Measurements from ENCODE around the gene PHF23.

The PHF23 gene

GRCh38 chr17:7219812-7220592 is 19.3 kb downstream of the PHF23 start, which contains the start of the genes ACADVL and DLG4:
ACADVL (plus strand) TSS chr17:7219938; CDS start chr17:7219985, 47 bp downstream.
DLG4 (minus strand) TSS chr17:7219836.
- DNase-seq (ENCODE audit: low read depth in 3 of 3) = peak; percentile 52 to 86 (median 62)

DNA sequence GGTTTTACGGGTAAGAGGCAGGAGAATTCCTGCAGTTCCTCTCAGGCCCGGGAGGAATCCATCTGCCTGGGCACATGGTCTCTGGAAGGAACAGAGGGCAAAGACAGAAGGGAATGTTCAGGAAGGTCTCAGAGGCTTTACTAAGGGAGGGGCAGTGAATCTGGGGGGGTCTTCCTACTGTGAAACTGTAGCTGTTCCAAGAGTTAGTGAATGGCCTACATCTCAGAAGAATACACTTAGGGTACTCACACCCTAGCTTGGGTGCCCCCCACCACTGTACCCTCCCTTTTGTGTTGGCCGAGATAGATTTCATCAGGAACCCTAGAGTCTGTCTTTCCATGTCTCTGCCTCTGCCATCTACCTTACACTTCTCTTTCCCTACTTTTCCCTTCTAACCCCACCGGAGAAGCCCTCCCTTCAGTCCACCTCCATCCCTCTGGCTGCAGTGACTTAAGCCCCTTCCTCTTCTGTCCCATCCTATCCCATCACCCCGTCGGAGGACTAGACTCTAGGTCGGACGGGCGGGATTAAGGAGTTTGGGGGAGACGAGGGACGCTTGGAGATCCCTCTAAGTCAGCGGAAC is 19.9 kb downstream of the PHF23 start:
- no peak for DNase-seq (ENCODE audit: low read depth in 3 of 3)

GRCh38 chr17:7218758-7219157 is 20.5 kb downstream of the PHF23 start:
- DNase-seq (ENCODE audit: low read depth in 3 of 3) = no peak

DNA sequence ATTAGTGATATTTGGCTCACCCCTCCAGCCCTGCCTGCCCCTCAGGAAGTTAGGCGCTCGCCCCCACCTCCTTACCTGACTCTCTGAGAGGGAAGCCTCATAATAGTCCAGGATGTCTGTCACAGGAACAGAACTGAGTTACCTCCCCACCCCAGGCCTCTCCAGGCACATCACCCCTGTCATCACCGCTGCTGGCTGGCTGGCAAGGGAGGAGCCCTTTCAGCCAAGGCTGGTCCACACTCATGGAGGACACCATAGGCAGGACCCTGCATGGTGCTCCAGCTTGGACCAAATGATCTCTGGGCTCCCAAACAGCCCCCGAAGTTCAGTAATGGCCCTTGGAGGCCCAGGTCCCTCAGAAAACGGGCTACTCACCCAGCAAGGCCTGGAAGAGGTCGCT is 21.1 kb downstream of the PHF23 start:
- DNase-seq (ENCODE audit: low read depth in 3 of 3) = no peak

DNA sequence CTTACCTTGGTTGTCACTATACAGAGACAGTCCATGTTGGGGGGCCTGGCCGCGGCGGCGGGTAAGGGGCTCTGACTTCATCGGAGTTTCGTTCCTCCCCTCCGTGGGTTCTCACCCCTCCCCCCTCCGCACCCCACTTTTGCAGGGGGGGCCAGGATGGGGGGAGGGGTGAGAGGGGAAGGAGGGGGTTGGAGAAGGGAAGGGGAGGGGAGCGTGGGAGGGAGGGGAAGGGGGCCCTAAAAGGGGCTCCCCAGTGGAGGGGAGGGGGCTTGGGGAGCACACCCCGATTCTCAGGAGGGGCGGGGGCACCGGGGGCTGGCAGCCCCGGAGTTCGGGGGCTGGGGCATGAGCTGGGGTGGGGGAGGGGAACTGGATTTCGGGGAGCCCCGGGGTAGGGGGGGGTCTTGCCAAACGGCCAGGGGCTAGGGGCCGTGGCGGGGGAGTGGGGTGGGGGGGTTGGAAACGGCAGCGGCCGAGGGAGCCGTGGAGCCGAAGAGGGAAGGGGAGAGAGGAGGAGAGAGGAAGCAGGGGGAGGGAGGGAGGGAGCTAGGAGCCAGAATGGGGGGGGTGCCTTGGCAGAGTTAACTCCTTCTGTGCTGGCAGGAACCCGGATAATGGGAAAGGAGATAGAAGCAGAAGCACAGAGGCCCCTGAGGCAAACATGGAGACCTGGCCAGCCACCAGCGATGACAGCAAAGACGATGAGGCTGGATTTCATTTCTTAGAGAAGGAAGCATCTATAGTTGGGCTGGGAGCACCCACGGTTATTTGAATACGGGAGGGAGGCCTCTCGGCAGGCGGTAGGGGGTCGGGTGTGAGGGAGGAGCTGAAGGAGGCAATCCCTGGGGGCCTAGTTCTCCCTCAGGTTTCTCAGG is 21.9 kb downstream of the PHF23 start:
- DNase-seq (ENCODE audit: low read depth in 3 of 3) = no peak

GRCh38 chr17:7216242-7217112 is 22.8 kb downstream of the PHF23 start:
- no peak for DNase-seq (ENCODE audit: low read depth in 3 of 3)

GRCh38 chr17:7215652-7216180 is 23.5 kb downstream of the PHF23 start:
- DNase-seq (ENCODE audit: low read depth in 3 of 3) = no peak

- DNase-seq (ENCODE audit: low read depth in 3 of 3) = no peak
These were observed 24.1 kb downstream of the PHF23 start for GRCh38 chr17:7215136-7215638.

DNA sequence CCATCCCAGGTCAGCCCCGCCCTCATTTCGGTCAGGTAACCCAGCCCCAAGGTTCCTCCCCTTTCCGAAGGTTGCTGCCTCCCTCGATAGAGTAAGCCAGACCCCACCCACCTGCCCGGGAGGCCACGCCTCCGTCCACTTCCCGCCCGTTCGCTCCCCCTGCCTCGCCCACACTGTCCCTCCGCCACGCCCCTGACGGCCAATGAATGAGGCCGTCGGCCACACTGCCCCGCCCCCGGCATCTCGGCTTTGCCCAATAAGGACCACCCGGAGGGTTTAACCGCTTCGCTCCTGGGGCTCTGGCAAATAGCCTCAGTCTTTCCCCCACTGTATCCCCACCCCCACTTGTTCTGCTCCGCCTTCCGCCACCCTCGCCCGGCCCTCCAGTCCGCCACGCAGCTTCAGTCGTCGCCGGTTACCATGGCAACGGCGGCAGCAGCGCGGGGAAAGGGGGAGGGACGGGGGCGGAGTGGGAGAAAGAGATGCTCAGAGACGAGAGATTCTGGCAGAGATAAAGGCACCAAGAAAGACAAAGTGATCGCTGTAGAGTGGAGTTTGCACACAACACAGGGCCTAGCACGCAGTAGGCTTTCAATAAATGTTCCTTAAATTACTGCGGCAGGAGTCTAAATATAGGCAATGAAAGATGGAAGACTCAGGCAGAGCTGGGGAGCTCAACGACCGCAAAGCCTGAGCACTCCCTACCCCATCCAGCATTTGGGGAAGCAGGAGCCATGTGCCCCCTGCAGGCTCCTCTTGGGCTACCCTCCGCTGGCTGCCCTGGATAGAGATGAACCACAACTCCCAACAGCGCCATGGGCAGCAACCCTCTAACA is 24.7 kb downstream of the PHF23 start:
- DNase-seq (ENCODE audit: low read depth in 3 of 3) = peak; percentile 98 to 100 (median 99)

GRCh38 chr17:7213895-7214299 is 25.4 kb downstream of the PHF23 start:
- peak in 1 of 3 experiments; percentile 54 for DNase-seq (ENCODE audit: low read depth in 3 of 3)

- DNase-seq (ENCODE audit: low read depth in 3 of 3) = no peak
These were observed 27.6 kb downstream of the PHF23 start for GRCh38 chr17:7211491-7212273.

DNA sequence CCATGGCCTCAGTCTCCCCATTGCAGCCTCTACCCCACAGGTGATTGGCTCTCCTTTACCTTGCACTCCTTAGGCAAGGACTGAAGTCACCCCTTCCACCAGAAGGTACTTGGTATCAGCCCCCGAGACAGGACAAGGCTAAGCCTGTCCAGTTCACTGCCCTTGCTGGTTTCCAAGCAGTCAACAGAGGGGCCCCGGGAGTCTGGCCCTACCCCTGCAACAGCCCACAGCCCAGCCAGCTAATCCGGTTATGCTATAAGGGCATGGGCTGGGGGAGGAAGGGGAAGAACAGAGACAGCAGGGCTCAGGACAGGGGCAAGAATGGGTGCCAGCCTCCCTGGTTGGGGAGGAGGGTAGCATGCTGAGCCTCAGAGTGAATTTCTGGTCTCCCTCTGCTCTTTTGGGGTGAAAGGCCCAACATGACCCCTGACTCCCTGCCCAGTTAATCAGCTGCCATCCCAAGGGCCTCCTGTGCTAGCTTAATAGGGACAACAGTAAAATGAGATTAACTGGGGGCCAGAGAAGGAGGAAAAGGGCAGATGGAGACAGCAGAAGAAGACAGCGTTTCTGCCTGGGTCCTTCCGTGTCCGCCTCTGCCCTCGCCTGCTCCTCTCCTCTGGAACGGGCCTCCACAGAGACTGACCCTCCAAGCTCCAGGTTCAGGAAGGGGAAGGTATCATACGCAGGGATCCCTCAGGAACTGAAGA is 30.4 kb downstream of the PHF23 start:
- no peak for DNase-seq (ENCODE audit: low read depth in 3 of 3)

GRCh38 chr17:7208027-7208571 is 31.2 kb downstream of the PHF23 start:
- DNase-seq (ENCODE audit: low read depth in 3 of 3) = no peak

DNA sequence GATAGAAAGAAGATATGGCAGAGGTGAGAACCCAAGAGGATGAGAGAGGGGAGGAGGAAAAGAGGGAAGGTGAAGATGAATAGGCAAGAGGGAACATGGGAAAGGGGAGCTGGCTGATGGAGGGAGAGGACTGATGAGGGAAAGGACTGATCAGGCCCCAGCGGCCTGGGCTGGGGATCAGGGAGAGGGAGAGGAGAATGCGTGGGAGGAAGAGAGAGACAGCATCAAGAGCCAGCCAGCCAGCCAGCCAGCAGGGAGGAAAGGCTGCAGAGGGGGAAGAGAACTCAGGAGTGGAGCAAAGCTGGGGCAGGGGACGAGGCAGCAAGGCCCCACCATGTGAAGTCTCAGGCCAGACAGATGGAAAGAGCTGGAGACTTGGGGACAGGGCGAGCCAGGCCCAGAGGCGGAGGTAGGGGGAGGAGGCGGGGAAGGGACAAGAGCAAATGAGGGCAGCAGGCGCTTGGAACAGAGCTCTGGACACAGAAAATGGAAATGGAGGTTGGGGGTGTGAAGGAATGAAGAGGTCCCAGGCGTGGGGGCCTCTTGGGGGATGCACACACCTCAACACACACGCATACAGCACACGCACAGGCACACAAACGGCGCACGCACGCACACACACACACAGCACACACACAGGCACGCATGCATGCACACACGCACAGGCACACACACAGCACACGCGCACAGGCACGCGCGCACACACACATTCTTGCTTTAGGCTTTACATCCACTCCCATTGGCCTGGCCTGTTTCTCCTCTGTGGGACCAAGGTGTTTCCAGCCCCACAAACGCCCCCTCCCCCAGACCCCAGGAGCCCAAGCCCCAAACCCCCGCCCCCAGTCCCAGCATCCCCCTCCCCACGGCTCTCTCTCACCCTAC is 31.9 kb downstream of the PHF23 start:
- no peak for DNase-seq (ENCODE audit: low read depth in 3 of 3)

DNA sequence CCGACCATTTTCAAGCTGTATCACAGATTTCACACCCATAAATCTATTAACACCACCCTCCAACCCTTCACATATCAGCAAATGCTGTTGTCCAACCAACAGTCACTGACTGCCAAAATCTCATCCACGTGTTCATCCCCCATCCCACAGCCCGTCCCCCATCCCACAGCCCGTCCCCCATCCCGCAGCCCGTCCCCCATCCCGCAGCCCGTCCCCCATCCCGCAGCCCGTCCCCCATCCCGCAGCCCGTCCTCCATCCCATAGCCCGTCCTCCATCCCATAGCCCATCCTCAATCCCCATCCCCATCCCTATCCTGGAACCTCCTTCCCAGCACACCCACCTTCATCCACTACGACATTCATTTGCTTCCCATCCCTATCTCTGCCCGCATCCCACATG is 33.7 kb downstream of the PHF23 start:
- DNase-seq (ENCODE audit: low read depth in 3 of 3) = no peak

DNA sequence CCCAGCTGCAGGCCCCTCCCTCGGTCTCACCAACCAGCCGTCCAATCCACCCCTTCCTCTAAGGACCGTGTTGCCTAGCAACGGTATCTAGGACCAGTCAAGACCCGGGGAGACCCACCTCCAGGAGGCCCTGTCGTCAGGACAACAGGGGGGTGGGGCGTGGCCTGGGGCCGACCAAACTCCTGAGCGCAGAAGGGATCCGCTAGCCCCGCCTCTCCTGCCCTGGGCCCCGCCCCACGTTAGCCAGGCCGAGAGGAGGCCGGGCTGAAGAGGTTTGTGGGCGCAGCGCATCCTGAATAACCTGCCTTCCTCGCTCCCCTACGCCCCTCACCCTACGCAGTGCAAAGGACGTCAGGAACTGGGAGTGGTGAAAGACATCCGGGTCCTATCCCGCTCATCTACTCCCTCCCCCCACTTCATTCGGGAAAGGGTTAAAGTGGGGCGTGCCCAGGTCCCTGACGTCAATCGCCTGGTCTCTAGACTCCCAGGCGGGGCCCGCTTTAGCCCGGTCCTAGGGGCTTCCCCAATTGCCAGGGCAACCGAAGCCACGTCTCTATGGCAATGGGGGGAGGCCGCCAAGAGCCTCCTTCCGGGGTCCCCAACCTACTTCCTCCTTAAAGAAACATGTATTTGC is 34.3 kb downstream of the PHF23 start:
- peak; percentile 77 to 94 (median 80) for DNase-seq (ENCODE audit: low read depth in 3 of 3)

GRCh38 chr17:7204336-7204735 is 34.9 kb downstream of the PHF23 start:
- no peak for DNase-seq (ENCODE audit: low read depth in 3 of 3)
